ENCODE results near the gene GNRHR.
"Not testable (repeated sequence)": the region's sequence is repeated elsewhere in the genome, so short reads cannot be mapped to it uniquely, and the experiment has no call there.

GNRHR gene

DNA sequence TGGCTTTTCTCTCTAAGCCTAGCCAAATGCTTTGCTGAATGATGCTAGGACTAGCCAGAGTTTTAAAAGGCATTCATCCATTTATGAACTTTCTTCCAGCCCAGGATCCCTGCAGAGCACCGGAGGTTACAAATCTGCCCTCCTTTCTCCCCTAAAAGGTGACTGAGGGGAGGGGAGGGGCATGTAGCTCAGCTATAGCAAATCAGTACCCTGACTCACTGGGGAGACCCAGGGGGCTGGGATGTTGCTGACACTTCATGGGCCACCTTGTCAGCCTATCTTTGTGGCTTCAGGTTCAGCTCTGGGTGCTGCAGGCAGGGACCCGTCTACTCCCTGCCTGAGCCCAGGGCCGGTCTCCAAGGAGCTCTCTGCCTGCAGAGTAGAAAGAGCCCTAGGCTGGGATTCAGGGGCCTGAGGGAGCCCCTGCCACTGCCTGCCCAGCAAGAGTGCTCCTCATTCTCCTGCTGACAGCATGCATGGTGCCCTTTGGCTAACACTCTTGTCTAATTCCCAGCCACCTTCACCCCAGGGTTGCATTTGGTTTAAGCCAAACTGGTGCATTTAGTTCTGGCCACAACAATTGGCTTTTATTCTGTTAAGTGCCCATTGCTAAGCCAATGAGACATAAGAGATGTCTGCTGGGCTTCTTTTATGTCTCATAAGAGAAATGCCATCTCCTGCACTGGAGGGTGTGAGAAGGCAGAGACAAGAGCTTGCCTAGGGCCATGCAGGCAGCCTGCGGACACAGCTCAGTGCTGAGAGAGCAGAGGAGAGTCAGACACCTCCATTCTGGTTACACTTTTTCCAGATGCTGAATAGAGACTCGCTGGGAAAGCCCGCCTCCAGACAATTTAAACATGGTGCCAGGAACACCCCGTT is 41.3 kb downstream of the GNRHR start:
- Histone ChIP-seq H3K36me3 (ENCODE audit: control insufficient read depth, insufficient read depth, low read length) (peaks cover 4% of the 10 kb centered on the region), H3K27me3 (ENCODE audit: control insufficient read depth, insufficient read depth, low read length) (no peaks in the 10 kb centered on the region), H3K4me3 (ENCODE audit: low read depth, low read length) (no peak overlapping the region), H3K4me1 (ENCODE audit: control insufficient read depth, insufficient read depth, low read length) (peaks cover 20% of the 10 kb centered on the region), H3K9ac (ENCODE audit: low read depth, low read length) (no peak overlapping the region), H3K9me3 (ENCODE audit: control insufficient read depth, insufficient read depth, low read length) (no peaks in the 10 kb centered on the region)

DNA sequence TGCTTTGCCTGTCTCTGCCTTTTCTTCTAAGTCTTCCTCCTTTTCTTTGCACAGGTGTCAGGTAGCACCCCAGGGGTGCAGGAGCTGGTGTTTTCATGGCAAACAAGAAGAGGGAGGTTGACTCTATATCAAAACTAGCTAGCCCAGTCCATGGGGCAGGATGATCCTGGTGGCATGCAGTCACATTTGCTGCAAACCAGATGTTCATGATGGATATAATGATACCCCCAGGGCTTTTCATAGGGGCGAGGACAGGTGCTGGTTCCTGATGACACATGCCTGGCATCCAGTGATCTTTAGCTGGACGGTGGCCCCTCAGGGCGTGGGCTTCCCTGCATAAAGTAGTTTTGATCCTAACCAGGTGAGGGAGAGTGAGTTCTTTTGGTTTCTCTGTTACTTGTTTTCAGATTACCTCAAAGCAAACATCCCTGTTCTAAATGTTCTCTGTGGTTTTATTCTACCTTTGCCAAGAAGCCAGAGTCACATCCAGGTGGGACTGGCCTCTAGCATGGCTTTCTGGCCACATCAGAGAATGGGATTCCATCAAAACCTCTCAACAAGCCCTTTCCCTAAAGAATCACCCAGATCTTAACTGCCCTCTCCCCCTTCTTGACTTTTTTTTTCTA is 42.1 kb downstream of the GNRHR start:
- no peak overlapping the region for H3K4me3 ChIP-seq (ENCODE audit: low read depth, low read length)
- H3K4me1 ChIP-seq (ENCODE audit: control insufficient read depth, insufficient read depth, low read length) = peaks cover 20% of the 10 kb centered on the region
- H3K36me3 ChIP-seq (ENCODE audit: control insufficient read depth, insufficient read depth, low read length) = peaks cover 4% of the 10 kb centered on the region
- no peak overlapping the region for H3K9ac ChIP-seq (ENCODE audit: low read depth, low read length)
- H3K9me3 ChIP-seq (ENCODE audit: control insufficient read depth, insufficient read depth, low read length) = no peaks in the 10 kb centered on the region
- no peaks in the 10 kb centered on the region for H3K27me3 ChIP-seq (ENCODE audit: control insufficient read depth, insufficient read depth, low read length)

DNA sequence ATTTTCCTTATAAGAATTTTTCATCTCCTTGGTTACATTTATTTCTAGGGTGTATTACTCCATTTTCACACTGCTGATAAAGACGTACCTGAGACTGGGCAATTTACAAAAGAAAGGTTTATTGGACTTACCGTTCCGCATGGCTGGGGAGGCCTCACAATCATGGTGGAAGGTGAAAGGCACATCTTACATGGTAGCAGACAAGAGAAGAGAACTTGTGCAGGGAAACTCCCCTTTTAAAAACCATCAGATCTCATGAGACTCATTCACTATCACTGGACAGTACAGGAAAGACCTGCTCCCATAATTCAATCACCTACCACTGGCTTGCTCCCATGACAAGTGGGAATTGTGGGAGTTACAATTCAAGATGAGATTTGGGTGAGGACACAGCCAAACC is 47.5 kb downstream of the GNRHR start:
- H3K4me1 ChIP-seq (ENCODE audit: control insufficient read depth, insufficient read depth, low read length); H3K4me3 ChIP-seq (ENCODE audit: low read depth, low read length); H3K9me3 ChIP-seq (ENCODE audit: control insufficient read depth, insufficient read depth, low read length); H3K36me3 ChIP-seq (ENCODE audit: control insufficient read depth, insufficient read depth, low read length); H3K9ac ChIP-seq (ENCODE audit: low read depth, low read length); H3K27me3 ChIP-seq (ENCODE audit: control insufficient read depth, insufficient read depth, low read length): not testable (repeated sequence)

DNA sequence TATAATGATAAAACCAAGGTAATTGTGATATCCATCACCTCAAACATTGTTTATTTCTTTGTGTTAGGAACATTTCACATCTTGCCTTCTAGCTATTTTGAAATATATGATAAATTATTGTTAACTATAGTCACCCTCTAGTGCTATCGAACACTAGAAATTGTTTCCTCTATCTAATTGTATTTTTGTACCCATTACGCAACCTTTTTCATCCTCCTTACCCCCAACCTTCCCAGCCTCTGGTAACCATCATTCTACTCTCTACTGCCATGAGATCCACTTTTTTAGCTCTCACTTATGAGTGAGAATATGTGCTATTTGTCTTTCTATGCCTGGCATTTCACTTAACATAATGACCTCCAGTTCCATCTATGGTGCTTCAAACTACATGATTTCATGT is 49.3 kb downstream of the GNRHR start:
- H3K27me3 ChIP-seq (ENCODE audit: control insufficient read depth, insufficient read depth, low read length) = no peaks in the 10 kb centered on the region
- peaks cover 4% of the 10 kb centered on the region for H3K4me1 ChIP-seq (ENCODE audit: control insufficient read depth, insufficient read depth, low read length)
- H3K4me3 ChIP-seq (ENCODE audit: low read depth, low read length) = no peak overlapping the region
- H3K9me3 ChIP-seq (ENCODE audit: control insufficient read depth, insufficient read depth, low read length) = no peaks in the 10 kb centered on the region
- no peaks in the 10 kb centered on the region for H3K36me3 ChIP-seq (ENCODE audit: control insufficient read depth, insufficient read depth, low read length)
- no peak overlapping the region for H3K9ac ChIP-seq (ENCODE audit: low read depth, low read length)

- Histone ChIP-seq H3K4me1 (ENCODE audit: control insufficient read depth, insufficient read depth, low read length) (peaks cover 5% of the 10 kb centered on the region), H3K27me3 (ENCODE audit: control insufficient read depth, insufficient read depth, low read length) (no peaks in the 10 kb centered on the region), H3K9ac (ENCODE audit: low read depth, low read length) (peak overlapping the region; percentile 66), H3K9me3 (ENCODE audit: control insufficient read depth, insufficient read depth, low read length) (no peaks in the 10 kb centered on the region), H3K4me3 (ENCODE audit: low read depth, low read length) (peak overlapping the region; percentile 76), H3K36me3 (ENCODE audit: control insufficient read depth, insufficient read depth, low read length) (no peaks in the 10 kb centered on the region)
Observed at GRCh38 chr4:67702166-67702565, 52.0 kb downstream of the GNRHR start.

- peaks cover 5% of the 10 kb centered on the region for H3K4me1 ChIP-seq (ENCODE audit: control insufficient read depth, insufficient read depth, low read length)
- peak overlapping the region; percentile 66 for H3K9ac ChIP-seq (ENCODE audit: low read depth, low read length)
- H3K4me3 ChIP-seq (ENCODE audit: low read depth, low read length) = peak overlapping the region; percentile 76
- H3K36me3 ChIP-seq (ENCODE audit: control insufficient read depth, insufficient read depth, low read length) = no peaks in the 10 kb centered on the region
- H3K27me3 ChIP-seq (ENCODE audit: control insufficient read depth, insufficient read depth, low read length) = no peaks in the 10 kb centered on the region
- no peaks in the 10 kb centered on the region for H3K9me3 ChIP-seq (ENCODE audit: control insufficient read depth, insufficient read depth, low read length)
Observed at GRCh38 chr4:67701517-67701850, 52.7 kb downstream of the GNRHR start.

DNA sequence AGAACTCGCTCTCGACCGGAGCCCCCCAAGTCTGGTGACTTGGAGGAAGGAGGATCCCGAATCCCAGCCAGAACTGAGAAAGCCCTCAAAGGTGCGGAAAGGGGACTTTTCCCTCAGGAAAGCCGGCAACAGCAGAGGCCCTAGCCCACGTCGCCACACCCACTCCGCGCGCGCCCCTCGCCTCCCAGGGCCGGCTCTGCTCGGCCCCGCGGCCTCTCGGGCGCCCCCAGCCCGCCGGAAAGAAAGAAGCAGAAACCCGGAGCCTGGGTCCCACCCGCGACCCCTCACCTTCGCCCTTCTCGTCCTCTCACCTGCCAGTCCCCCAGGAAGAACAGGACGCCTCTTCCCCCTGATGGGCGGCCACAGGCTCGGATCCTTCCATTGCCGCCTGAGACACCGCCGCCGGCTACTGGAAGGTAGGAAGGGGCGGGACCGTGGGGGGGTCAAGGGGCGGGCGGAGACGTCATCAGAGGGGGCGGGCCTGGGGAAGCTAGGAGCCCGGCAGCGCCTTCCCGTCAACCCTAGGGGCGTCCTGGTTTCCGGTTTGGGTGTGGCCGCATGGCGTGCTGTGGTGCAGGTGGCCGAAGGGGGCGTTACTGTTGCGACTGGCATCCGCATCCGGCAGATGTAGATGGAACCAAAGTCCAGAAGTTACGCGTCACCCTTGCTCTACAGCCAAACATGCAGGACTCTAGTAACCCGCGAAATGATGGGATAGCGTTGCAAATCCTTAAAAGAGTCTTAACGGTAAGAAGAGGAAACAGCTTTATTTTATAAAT is 53.3 kb downstream of the GNRHR start, which contains the start of gene UBA6:
TSS of gene UBA6 (minus strand) at position 418 of the 779 bp plus-strand sequence. CDS start at position 382, 36 bp downstream.
- Histone ChIP-seq H3K27me3 (ENCODE audit: control insufficient read depth, insufficient read depth, low read length) (no peaks in the 10 kb centered on the region), H3K9me3 (ENCODE audit: control insufficient read depth, insufficient read depth, low read length) (no peaks in the 10 kb centered on the region), H3K36me3 (ENCODE audit: control insufficient read depth, insufficient read depth, low read length) (no peaks in the 10 kb centered on the region), H3K9ac (ENCODE audit: low read depth, low read length) (peak within 1 kb of the TSS; percentile 90), H3K4me1 (ENCODE audit: control insufficient read depth, insufficient read depth, low read length) (peaks cover 5% of the 10 kb centered on the region), H3K4me3 (ENCODE audit: low read depth, low read length) (peak within 1 kb of the TSS; percentile 90)

- Histone ChIP-seq H3K36me3 (ENCODE audit: control insufficient read depth, insufficient read depth, low read length) (no peaks in the 10 kb centered on the region), H3K4me1 (ENCODE audit: control insufficient read depth, insufficient read depth, low read length) (peaks cover 5% of the 10 kb centered on the region), H3K9ac (ENCODE audit: low read depth, low read length) (peak overlapping the region; percentile 90), H3K27me3 (ENCODE audit: control insufficient read depth, insufficient read depth, low read length) (no peaks in the 10 kb centered on the region), H3K9me3 (ENCODE audit: control insufficient read depth, insufficient read depth, low read length) (no peaks in the 10 kb centered on the region), H3K4me3 (ENCODE audit: low read depth, low read length) (peak overlapping the region; percentile 90)
Observed at GRCh38 chr4:67700116-67700737, 54.0 kb downstream of the GNRHR start.

- Histone ChIP-seq H3K9me3 (ENCODE audit: control insufficient read depth, insufficient read depth, low read length) (no peaks in the 10 kb centered on the region), H3K9ac (ENCODE audit: low read depth, low read length) (no peak overlapping the region)
Observed at GRCh38 chr4:67699603-67700002, 54.6 kb downstream of the GNRHR start.

GRCh38 chr4:67697860-67698687 is 56.1 kb downstream of the GNRHR start:
- no peaks in the 10 kb centered on the region for H3K36me3 ChIP-seq (ENCODE audit: control insufficient read depth, insufficient read depth, low read length)
- H3K4me3 ChIP-seq (ENCODE audit: low read depth, low read length) = no peak overlapping the region
- no peaks in the 10 kb centered on the region for H3K27me3 ChIP-seq (ENCODE audit: control insufficient read depth, insufficient read depth, low read length)
- no peak overlapping the region for H3K9ac ChIP-seq (ENCODE audit: low read depth, low read length)
- no peaks in the 10 kb centered on the region for H3K9me3 ChIP-seq (ENCODE audit: control insufficient read depth, insufficient read depth, low read length)
- H3K4me1 ChIP-seq (ENCODE audit: control insufficient read depth, insufficient read depth, low read length) = peaks cover 5% of the 10 kb centered on the region

More at GRCh38 chr4:67699603-67700002, 54.6 kb downstream of the GNRHR start:
- peak overlapping the region; percentile 90 for H3K4me3 ChIP-seq (ENCODE audit: low read depth, low read length)
- H3K4me1 ChIP-seq (ENCODE audit: control insufficient read depth, insufficient read depth, low read length) = peaks cover 5% of the 10 kb centered on the region
- no peaks in the 10 kb centered on the region for H3K36me3 ChIP-seq (ENCODE audit: control insufficient read depth, insufficient read depth, low read length)
- no peaks in the 10 kb centered on the region for H3K27me3 ChIP-seq (ENCODE audit: control insufficient read depth, insufficient read depth, low read length)

GRCh38 chr4:67696061-67696460 is 58.1 kb downstream of the GNRHR start:
- H3K36me3 ChIP-seq (ENCODE audit: control insufficient read depth, insufficient read depth, low read length) = peaks cover 6% of the 10 kb centered on the region

More at GRCh38 chr4:67696061-67696460, 58.1 kb downstream of the GNRHR start:
- Histone ChIP-seq H3K4me3 (ENCODE audit: low read depth, low read length) (no peak overlapping the region), H3K9me3 (ENCODE audit: control insufficient read depth, insufficient read depth, low read length) (no peaks in the 10 kb centered on the region), H3K27me3 (ENCODE audit: control insufficient read depth, insufficient read depth, low read length) (no peaks in the 10 kb centered on the region), H3K9ac (ENCODE audit: low read depth, low read length) (no peak overlapping the region), H3K4me1 (ENCODE audit: control insufficient read depth, insufficient read depth, low read length) (peaks cover 2% of the 10 kb centered on the region)

Measured in iPS-15b (cell line).